Endodermal cell (in vitro differentiated cells): ENCODE data around the gene TAGAP. TPM values are rescaled to one million over a fixed set of nuclear protein-coding genes. Genes with fewer than 3 reads are reported as not detected.
"Not testable (repeated sequence)": the region's sequence is repeated elsewhere in the genome, so short reads cannot be mapped to it uniquely, and the experiment has no call there.

Experiments used
- DNase-seq: peaks from one replicate; pipeline ENCODE4 v3.0.0-alpha.2; 2017
- H3K27ac ChIP-seq: 2 replicates; pipeline ENCODE4 v1.5.1; 2013; ENCODE audit warnings: mild to moderate bottlenecking, low read depth, low read length, moderate library complexity
- H3K27me3 ChIP-seq: 2 replicates; pipeline ENCODE4 v1.6.1; 2013; ENCODE audit warnings: mild to moderate bottlenecking, low read length, moderate library complexity; ENCODE audit not compliant: insufficient read depth, control insufficient read depth, poor library complexity, severe bottlenecking
- H3K36me3 ChIP-seq: 2 replicates; pipeline ENCODE4 v1.7.0; 2013; ENCODE audit warnings: mild to moderate bottlenecking, low read length, moderate library complexity; ENCODE audit not compliant: control insufficient read depth, insufficient read depth
- H3K4me1 ChIP-seq: one replicate; pipeline ENCODE4 v1.7.0; 2013; ENCODE audit warnings: low read length; ENCODE audit not compliant: control insufficient read depth, insufficient read depth
- H3K4me3 ChIP-seq: 2 replicates; pipeline ENCODE4 v1.5.1; 2013; ENCODE audit warnings: mild to moderate bottlenecking, low read length, moderate library complexity
- H3K9ac ChIP-seq: 2 replicates; pipeline ENCODE4 v1.6.1; 2013; ENCODE audit warnings: mild to moderate bottlenecking, low read length, moderate library complexity; ENCODE audit not compliant: poor library complexity, severe bottlenecking; ENCODE audit errors: extremely low read depth
- H3K9me3 ChIP-seq: 2 replicates; pipeline ENCODE4 v1.6.1; 2013; ENCODE audit warnings: mild to moderate bottlenecking, low read length, moderate library complexity; ENCODE audit not compliant: control insufficient read depth
- H3K27ac Mint-ChIP-seq: 2 replicates; pipeline ENCODE4 v1.8.0; 2020; ENCODE audit warnings: mixed read lengths
- H3K27me3 Mint-ChIP-seq: 2 replicates; pipeline ENCODE4 v1.8.0; 2021; ENCODE audit warnings: mild to moderate bottlenecking, mixed read lengths; ENCODE audit not compliant: insufficient read depth
- H3K36me3 Mint-ChIP-seq: 2 replicates; pipeline ENCODE4 v1.8.0; 2020; ENCODE audit warnings: low read depth, mixed read lengths
- H3K4me1 Mint-ChIP-seq: 2 replicates; pipeline ENCODE4 v1.8.0; 2020; ENCODE audit warnings: mixed read lengths
- H3K4me3 Mint-ChIP-seq: 2 replicates; pipeline ENCODE4 v1.8.0; 2020; ENCODE audit warnings: mild to moderate bottlenecking, moderate library complexity, mixed read lengths
- H3K9me3 Mint-ChIP-seq: 2 replicates; pipeline ENCODE4 v1.8.0; 2020; ENCODE audit warnings: mild to moderate bottlenecking, mixed read lengths
- WGBS, 2 experiments: methylation state at CpG; one replicate each; pipeline versions ENCODE4 v1.1.5 to v1.1.7; 2013; ENCODE audit warnings: missing lambda C conversion rate in 2 of 2, mixed read lengths in 1 of 2; ENCODE audit not compliant: insufficient coverage in 1 of 2, insufficient read length in 1 of 2; 5-methylcytosine and 5-hydroxymethylcytosine counted together
- total RNA-seq, 2 donors: library from RNA; stranded (reverse); fragmentation: NEBNext Ultra II Directional in 1 of 2; extraction: Animal tissue kit (Norgen Biotek cat#: 25700) in 1 of 2; gene quantifications; 2 replicates in 1 of 2; 3 replicates in 1 of 2; pipeline ENCODE4 v1.2.1, GENCODE V29; 2021
- TF ChIP-seq, protein P1 (sequence below): fragments of 200-600 bp; sonication (generic); conservative IDR thresholded peaks from 2 replicates; pipeline ENCODE4 v1.5.0; 2021; ENCODE audit warnings: antibody characterized with exemption, mild to moderate bottlenecking

Gene TAGAP
- total RNA-seq, 2 donors from 2014 or later = 0.24 TPM; not detected in 1

GRCh38 chr6:159038914-159039884, 5.6 kb downstream of the TAGAP start:
- peaks cover 14% of the 10 kb centered on the region for H3K4me1 Mint-ChIP-seq
- no peak for DNase-seq
- H3K4me1 ChIP-seq = no peaks in the 10 kb centered on the region
- WGBS, 2 experiments = 90 to 93% methylated on average over 5 to 8 of the region's 8 CpGs
- H3K9me3 ChIP-seq = no peaks in the 10 kb centered on the region
- no peaks in the 10 kb centered on the region for H3K36me3 Mint-ChIP-seq
- no peaks in the 10 kb centered on the region for H3K9me3 Mint-ChIP-seq
- H3K27me3 ChIP-seq = no peaks in the 10 kb centered on the region
- H3K27ac ChIP-seq = no peak overlapping the region
- no peak overlapping the region for H3K27ac Mint-ChIP-seq
- no peaks in the 10 kb centered on the region for H3K27me3 Mint-ChIP-seq
- TF ChIP-seq, protein P1, sequence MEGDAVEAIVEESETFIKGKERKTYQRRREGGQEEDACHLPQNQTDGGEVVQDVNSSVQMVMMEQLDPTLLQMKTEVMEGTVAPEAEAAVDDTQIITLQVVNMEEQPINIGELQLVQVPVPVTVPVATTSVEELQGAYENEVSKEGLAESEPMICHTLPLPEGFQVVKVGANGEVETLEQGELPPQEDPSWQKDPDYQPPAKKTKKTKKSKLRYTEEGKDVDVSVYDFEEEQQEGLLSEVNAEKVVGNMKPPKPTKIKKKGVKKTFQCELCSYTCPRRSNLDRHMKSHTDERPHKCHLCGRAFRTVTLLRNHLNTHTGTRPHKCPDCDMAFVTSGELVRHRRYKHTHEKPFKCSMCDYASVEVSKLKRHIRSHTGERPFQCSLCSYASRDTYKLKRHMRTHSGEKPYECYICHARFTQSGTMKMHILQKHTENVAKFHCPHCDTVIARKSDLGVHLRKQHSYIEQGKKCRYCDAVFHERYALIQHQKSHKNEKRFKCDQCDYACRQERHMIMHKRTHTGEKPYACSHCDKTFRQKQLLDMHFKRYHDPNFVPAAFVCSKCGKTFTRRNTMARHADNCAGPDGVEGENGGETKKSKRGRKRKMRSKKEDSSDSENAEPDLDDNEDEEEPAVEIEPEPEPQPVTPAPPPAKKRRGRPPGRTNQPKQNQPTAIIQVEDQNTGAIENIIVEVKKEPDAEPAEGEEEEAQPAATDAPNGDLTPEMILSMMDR = no peak
- no peak overlapping the region for H3K9ac ChIP-seq
- no peak overlapping the region for H3K4me3 Mint-ChIP-seq
- H3K4me3 ChIP-seq = no peak overlapping the region
- H3K36me3 ChIP-seq = no peaks in the 10 kb centered on the region

DNA sequence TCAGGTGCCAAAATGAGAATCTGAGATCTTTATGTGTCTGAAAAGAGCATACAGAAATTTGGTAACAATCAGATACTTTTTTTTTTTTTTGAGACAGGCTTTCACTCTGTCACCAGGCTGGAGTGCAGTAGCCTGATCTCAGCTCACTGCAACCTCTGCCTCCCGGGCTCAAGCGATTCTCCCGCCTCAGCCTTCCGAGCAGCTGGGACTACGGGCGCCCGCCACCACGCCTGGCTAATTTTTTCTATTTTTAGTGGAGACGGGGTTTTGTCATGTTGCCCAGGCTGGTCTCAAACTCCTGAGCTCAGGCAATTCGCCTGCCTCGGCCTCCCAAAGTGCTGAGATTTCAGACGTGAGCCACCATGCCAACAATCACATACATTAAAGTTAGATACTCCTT, 6.5 kb downstream of the TAGAP start:
- H3K9ac ChIP-seq, H3K27me3 ChIP-seq, H3K27me3 Mint-ChIP-seq, H3K4me1 ChIP-seq, H3K27ac ChIP-seq, H3K36me3 ChIP-seq, H3K36me3 Mint-ChIP-seq, H3K9me3 ChIP-seq, H3K4me3 ChIP-seq, H3K27ac Mint-ChIP-seq, DNase-seq, H3K4me3 Mint-ChIP-seq, H3K9me3 Mint-ChIP-seq: not testable (repeated sequence)
- peaks cover 14% of the 10 kb centered on the region for H3K4me1 Mint-ChIP-seq
- WGBS, 2 experiments = 77 to 91% methylated on average over 10 to 12 of the region's 12 CpGs

DNA sequence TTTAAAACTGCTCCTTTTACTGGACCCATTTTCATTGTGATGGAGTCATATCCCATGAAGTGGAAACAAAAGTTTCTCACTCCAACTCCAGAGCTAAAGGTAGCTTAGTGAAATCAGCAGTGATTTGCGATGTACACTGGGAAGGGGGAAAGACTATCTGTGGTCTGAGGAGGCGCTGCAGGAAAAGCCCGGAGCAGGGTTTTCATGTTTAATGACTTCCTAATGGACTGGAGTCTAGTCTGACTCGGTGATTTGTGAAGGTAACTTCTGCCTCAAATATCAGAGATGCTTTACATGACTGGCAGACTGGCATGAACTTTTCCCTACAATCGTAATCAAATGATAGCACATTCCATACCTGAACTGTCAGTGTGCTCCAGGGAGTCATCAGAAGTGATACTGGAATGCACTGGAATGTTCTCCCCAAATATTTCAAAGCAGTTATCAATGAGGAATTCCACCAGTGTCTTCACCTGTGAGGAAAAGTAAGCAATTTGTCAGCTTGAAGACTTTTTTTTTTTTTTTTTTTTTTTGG, 7.0 kb downstream of the TAGAP start:
- H3K9ac ChIP-seq = no peak overlapping the region
- no peaks in the 10 kb centered on the region for H3K9me3 Mint-ChIP-seq
- H3K36me3 ChIP-seq = no peaks in the 10 kb centered on the region
- TF ChIP-seq, protein P1 = no peak
- no peaks in the 10 kb centered on the region for H3K36me3 Mint-ChIP-seq
- H3K27me3 Mint-ChIP-seq = no peaks in the 10 kb centered on the region
- no peaks in the 10 kb centered on the region for H3K9me3 ChIP-seq
- H3K27me3 ChIP-seq = no peaks in the 10 kb centered on the region
- no peak overlapping the region for H3K4me3 ChIP-seq
- H3K27ac ChIP-seq = no peak overlapping the region
- H3K4me3 Mint-ChIP-seq = no peak overlapping the region
- no peak overlapping the region for H3K27ac Mint-ChIP-seq
- H3K4me1 ChIP-seq = no peaks in the 10 kb centered on the region
- DNase-seq = no peak
- peaks cover 9% of the 10 kb centered on the region for H3K4me1 Mint-ChIP-seq
- 90 to 92% methylated on average over 4 to 5 of the region's 5 CpGs for WGBS, 2 experiments
